Gastrocnemius medialis (tissue), 4 donors: Measurements from ENCODE around the gene C1QA.

Experiments
- POLR2A ChIP-seq, 2 donors: fragments of 450-650 bp; IDR thresholded peaks; one replicate each; pipeline ENCODE4 v1.6.1; 2017; ENCODE audit warnings: antibody characterized with exemption in 2 of 2, mild to moderate bottlenecking in 2 of 2, moderate library complexity in 2 of 2
- TF ChIP-seq, protein P1 (sequence below), 5 experiments: fragments of 450-650 bp in 3 of 5; fragments of 200-600 bp in 2 of 5; sonication (generic) in 2 of 5; IDR thresholded peaks in 4 of 5; conservative IDR thresholded peaks in 1 of 5; 1 replicate in 4 of 5; 2 replicates in 1 of 5; pipeline ENCODE4 v1.5.1; 2016 to 2019; ENCODE audit warnings: antibody characterized with exemption in 5 of 5, mild to moderate bottlenecking in 3 of 5, moderate library complexity in 3 of 5

DNA sequence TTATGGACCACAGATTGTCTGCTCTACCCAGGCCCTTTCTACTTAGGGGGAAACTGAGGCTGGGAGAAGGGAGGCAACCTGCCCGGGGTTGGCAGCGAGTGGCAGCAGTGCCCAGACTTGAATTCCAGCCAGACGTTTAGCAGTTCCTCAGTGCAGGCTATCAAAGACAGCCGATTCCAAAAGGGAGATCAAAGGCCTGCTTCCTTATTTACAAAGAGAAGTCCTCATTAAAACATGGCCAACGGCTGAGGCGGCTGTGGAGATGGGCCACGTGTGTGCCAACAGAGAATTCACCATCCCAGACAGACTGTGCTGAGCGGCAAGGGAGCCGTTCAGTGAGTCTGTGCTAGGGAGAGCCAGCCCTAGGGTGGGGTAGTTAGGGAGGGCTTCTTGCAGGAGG is 44.3 kb downstream of the C1QA start:
- TF ChIP-seq, protein P1, sequence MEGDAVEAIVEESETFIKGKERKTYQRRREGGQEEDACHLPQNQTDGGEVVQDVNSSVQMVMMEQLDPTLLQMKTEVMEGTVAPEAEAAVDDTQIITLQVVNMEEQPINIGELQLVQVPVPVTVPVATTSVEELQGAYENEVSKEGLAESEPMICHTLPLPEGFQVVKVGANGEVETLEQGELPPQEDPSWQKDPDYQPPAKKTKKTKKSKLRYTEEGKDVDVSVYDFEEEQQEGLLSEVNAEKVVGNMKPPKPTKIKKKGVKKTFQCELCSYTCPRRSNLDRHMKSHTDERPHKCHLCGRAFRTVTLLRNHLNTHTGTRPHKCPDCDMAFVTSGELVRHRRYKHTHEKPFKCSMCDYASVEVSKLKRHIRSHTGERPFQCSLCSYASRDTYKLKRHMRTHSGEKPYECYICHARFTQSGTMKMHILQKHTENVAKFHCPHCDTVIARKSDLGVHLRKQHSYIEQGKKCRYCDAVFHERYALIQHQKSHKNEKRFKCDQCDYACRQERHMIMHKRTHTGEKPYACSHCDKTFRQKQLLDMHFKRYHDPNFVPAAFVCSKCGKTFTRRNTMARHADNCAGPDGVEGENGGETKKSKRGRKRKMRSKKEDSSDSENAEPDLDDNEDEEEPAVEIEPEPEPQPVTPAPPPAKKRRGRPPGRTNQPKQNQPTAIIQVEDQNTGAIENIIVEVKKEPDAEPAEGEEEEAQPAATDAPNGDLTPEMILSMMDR (IDR thresholded peaks at IDR 0.05 in 4 of 5, conservative IDR thresholded peaks at IDR 0.05 in 1 of 5) = no peak
- TF ChIP-seq POLR2A (IDR thresholded peaks at IDR 0.05) = no peak
